Nephron (organoid): Measurements from ENCODE around the gene COPS7A.

Source experiments
- H3K27ac Mint-ChIP-seq, 3 experiments: 2 replicates each; pipeline ENCODE4 v1.8.0; 2020; ENCODE audit warnings: mixed read lengths in 3 of 3, mild to moderate bottlenecking in 2 of 3, moderate library complexity in 1 of 3
- H3K27me3 Mint-ChIP-seq: 2 replicates; pipeline ENCODE4 v1.8.0; 2021; ENCODE audit warnings: low read depth, mild to moderate bottlenecking, moderate library complexity, mixed read lengths
- H3K36me3 Mint-ChIP-seq: 2 replicates; pipeline ENCODE4 v1.8.0; 2020; ENCODE audit warnings: low read depth, mixed read lengths
- H3K4me1 Mint-ChIP-seq: 2 replicates; pipeline ENCODE4 v1.8.0; 2020; ENCODE audit warnings: mixed read lengths
- H3K4me3 Mint-ChIP-seq, 3 experiments: 2 replicates each; pipeline ENCODE4 v1.8.0; 2020; ENCODE audit warnings: mild to moderate bottlenecking in 3 of 3, mixed read lengths in 3 of 3, moderate library complexity in 2 of 3
- H3K9me3 Mint-ChIP-seq: 2 replicates; pipeline ENCODE4 v1.8.0; 2020; ENCODE audit warnings: mixed read lengths
- TF ChIP-seq, protein P1 (sequence below), 3 experiments: fragments of 200-600 bp; sonication (generic); IDR thresholded peaks; one replicate each; pipeline ENCODE4 v1.5.0; 2021; ENCODE audit warnings: antibody characterized with exemption in 3 of 3; ENCODE audit not compliant: unreplicated experiment in 3 of 3

The COPS7A gene

DNA sequence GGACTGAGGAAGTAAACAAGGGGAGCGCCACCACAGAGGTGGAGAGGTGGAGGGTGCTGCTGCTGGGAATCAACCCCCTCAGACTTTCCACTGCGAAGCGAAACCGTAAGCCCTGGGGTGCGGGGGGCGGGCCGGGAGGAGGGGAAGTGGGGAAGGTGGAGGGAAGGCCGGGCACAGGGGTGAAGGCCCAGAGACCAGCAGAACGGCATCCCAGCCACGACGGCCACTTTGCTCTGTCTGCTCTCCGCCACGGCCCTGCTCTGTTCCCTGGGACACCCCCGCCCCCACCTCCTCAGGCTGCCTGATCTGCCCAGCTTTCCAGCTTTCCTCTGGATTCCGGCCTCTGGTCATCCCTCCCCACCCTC lies 48.5 kb downstream of the COPS7A start, which contains the start of gene LAG3:
LAG3 (plus strand) TSS at position 190 of the 365 bp plus-strand sequence. CDS start 333 bp downstream, outside the sequence.
- Mint-ChIP-seq H3K4me1 (peaks cover 35% of the 10 kb centered on the region), H3K27me3 (peaks cover 23% of the 10 kb centered on the region), H3K9me3 (no peaks in the 10 kb centered on the region), H3K27ac (no peak within 1 kb of the TSS), H3K36me3 (peaks cover 55% of the 10 kb centered on the region), H3K4me3 (peak within 1 kb of the TSS; percentile 61 to 73 (median 64))
- TF ChIP-seq, protein P1, sequence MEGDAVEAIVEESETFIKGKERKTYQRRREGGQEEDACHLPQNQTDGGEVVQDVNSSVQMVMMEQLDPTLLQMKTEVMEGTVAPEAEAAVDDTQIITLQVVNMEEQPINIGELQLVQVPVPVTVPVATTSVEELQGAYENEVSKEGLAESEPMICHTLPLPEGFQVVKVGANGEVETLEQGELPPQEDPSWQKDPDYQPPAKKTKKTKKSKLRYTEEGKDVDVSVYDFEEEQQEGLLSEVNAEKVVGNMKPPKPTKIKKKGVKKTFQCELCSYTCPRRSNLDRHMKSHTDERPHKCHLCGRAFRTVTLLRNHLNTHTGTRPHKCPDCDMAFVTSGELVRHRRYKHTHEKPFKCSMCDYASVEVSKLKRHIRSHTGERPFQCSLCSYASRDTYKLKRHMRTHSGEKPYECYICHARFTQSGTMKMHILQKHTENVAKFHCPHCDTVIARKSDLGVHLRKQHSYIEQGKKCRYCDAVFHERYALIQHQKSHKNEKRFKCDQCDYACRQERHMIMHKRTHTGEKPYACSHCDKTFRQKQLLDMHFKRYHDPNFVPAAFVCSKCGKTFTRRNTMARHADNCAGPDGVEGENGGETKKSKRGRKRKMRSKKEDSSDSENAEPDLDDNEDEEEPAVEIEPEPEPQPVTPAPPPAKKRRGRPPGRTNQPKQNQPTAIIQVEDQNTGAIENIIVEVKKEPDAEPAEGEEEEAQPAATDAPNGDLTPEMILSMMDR (IDR thresholded peaks at IDR 0.05; ENCODE audit: unreplicated experiment in 3 of 3) = no peak

DNA sequence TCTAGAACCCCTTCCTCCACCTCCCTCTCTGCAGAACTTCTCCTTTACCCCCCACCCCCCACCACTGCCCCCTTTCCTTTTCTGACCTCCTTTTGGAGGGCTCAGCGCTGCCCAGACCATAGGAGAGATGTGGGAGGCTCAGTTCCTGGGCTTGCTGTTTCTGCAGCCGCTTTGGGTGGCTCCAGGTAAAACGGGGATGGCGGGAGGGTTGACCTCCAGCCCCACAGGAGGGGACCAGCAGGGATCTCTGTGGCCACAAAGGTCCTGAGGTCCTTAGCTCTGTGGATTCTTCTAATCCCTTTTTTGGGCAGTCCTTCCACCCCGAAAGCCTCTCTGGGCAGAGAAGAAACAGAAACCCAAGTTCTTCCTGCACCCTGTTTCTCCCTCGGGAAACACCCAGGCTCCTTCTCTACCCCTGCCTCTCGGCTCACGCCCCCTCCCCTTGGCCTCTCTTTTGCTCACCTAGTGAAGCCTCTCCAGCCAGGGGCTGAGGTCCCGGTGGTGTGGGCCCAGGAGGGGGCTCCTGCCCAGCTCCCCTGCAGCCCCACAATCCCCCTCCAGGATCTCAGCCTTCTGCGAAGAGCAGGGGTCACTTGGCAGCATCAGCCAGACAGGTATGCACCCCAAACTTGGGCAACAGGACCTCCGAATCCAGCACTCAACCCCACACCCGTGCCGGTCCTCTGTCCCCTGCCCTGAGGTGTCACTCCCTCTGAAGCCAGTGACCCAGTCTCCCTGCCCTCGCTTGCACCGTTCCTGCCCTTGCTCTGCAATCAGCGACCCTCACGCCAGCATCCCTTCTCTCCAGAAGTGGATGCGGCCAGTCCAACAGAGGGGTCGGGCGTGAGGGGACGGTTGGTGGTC lies 49.1 kb downstream of the COPS7A start:
- no peak overlapping the region for H3K27ac Mint-ChIP-seq
- H3K4me1 Mint-ChIP-seq = peaks cover 32% of the 10 kb centered on the region
- TF ChIP-seq, protein P1 (IDR thresholded peaks at IDR 0.05; ENCODE audit: unreplicated experiment in 3 of 3) = no peak

DNA sequence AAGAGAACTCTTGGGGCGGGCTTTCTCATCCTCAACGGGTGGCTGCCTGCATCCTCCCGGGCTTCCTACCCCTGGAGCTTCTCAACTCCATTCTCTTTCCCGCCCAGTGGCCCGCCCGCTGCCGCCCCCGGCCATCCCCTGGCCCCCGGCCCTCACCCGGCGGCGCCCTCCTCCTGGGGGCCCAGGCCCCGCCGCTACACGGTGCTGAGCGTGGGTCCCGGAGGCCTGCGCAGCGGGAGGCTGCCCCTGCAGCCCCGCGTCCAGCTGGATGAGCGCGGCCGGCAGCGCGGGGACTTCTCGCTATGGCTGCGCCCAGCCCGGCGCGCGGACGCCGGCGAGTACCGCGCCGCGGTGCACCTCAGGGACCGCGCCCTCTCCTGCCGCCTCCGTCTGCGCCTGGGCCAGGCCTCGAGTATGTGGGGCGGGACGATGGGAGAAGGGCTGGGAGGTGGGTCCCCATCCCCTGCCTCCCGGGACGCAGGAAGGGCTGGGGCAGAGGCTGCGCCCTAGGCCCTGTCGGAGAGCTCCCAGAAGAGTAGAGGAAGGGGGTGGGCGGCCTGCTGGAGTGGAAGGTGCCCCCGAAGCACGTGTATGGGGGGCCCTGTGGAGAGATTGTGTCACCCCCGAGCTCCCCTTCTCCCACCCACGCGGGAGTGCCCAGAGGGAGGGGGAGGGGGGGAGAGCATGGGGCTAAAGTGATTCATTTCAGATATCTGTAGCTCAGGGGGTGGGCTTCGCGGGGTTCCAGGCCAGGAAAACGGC lies 49.9 kb downstream of the COPS7A start:
- no peaks in the 10 kb centered on the region for H3K9me3 Mint-ChIP-seq
- H3K36me3 Mint-ChIP-seq = peaks cover 49% of the 10 kb centered on the region
- peaks cover 33% of the 10 kb centered on the region for H3K4me1 Mint-ChIP-seq
- TF ChIP-seq, protein P1 (IDR thresholded peaks at IDR 0.05; ENCODE audit: unreplicated experiment in 3 of 3) = no peak
- H3K27ac Mint-ChIP-seq = no peak overlapping the region
- H3K4me3 Mint-ChIP-seq = peak overlapping the region; percentile 53 to 64 (median 61)
- H3K27me3 Mint-ChIP-seq = peaks cover 23% of the 10 kb centered on the region

More for the DNA sequence above, 49.1 kb downstream of the COPS7A start:
- H3K27me3 Mint-ChIP-seq = peaks cover 23% of the 10 kb centered on the region
- H3K9me3 Mint-ChIP-seq = no peaks in the 10 kb centered on the region
- H3K4me3 Mint-ChIP-seq = peak overlapping the region; percentile 53 to 64 (median 61)
- peaks cover 55% of the 10 kb centered on the region for H3K36me3 Mint-ChIP-seq

- Mint-ChIP-seq H3K36me3 (peaks cover 41% of the 10 kb centered on the region), H3K27ac (peak overlapping the region in 2 of 3 experiments; percentile 19 to 28), H3K4me1 (peaks cover 35% of the 10 kb centered on the region), H3K9me3 (no peaks in the 10 kb centered on the region), H3K27me3 (peaks cover 23% of the 10 kb centered on the region), H3K4me3 (peak overlapping the region; percentile 10 to 66 (median 14))
- TF ChIP-seq, protein P1 (IDR thresholded peaks at IDR 0.05; ENCODE audit: unreplicated experiment in 3 of 3) = no peak
Observed at GRCh38 chr12:6774499-6775062, 50.7 kb downstream of the COPS7A start.

GRCh38 chr12:6775185-6776174 lies 51.6 kb downstream of the COPS7A start:
- peaks cover 37% of the 10 kb centered on the region for H3K4me1 Mint-ChIP-seq
- peak overlapping the region; percentile 1 to 66 (median 37) for H3K4me3 Mint-ChIP-seq
- TF ChIP-seq, protein P1 (IDR thresholded peaks at IDR 0.05; ENCODE audit: unreplicated experiment in 3 of 3) = no peak
- peaks cover 38% of the 10 kb centered on the region for H3K36me3 Mint-ChIP-seq
- H3K9me3 Mint-ChIP-seq = no peaks in the 10 kb centered on the region
- peak overlapping the region in 2 of 3 experiments; percentile 19 to 28 for H3K27ac Mint-ChIP-seq
- H3K27me3 Mint-ChIP-seq = peaks cover 23% of the 10 kb centered on the region
